OCI-LY3 (cell line): ENCODE measurements around the gene IMMT.

Experiments used
- EZH2phosphoT487 ChIP-seq: fragments of 200-600 bp; shearing (Covaris generic); IDR thresholded peaks from 2 replicates; pipeline ENCODE4 v1.6.1; 2018; ENCODE audit warnings: antibody characterized with exemption, mixed run types, low read depth
- TF ChIP-seq, protein P1 (sequence below): fragments of 200-600, 300-600 bp; sonication (generic); IDR thresholded peaks from 2 replicates; pipeline ENCODE4 v1.5.1; 2014; ENCODE audit warnings: antibody characterized with exemption, low read length, low read depth

DNA sequence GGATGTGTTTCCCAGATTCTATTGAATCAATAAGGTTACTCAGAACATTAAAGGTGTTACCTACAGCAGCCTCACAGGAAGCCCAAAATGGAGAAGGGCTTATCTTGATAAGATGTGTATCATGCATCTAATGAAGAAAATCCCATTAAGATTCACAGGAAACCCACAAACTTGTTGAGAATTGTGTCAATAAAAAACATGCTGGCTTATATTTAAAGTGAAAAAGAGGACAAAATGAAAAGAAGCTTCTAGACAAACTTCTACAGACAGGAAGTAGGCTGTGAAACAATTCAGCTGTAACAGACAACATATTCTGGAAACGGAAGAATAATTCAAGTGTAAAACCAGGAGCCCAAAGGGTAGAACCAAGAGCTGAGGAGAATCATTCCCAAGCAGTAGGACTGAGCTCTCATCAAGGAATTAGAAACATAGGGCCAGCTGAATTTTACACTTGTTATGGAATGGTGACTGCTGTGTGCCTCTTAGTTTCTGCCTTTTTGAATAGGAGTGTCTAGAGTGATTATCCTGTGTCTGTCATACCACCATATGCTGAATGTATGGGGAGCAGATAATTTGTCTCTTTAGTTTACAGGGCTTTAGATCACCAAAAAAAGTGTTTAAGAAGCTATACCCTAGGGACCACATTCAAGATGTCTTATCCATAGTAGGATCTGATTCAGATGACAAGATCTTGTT, 9.6 kb downstream of the IMMT start:
- TF ChIP-seq, protein P1, sequence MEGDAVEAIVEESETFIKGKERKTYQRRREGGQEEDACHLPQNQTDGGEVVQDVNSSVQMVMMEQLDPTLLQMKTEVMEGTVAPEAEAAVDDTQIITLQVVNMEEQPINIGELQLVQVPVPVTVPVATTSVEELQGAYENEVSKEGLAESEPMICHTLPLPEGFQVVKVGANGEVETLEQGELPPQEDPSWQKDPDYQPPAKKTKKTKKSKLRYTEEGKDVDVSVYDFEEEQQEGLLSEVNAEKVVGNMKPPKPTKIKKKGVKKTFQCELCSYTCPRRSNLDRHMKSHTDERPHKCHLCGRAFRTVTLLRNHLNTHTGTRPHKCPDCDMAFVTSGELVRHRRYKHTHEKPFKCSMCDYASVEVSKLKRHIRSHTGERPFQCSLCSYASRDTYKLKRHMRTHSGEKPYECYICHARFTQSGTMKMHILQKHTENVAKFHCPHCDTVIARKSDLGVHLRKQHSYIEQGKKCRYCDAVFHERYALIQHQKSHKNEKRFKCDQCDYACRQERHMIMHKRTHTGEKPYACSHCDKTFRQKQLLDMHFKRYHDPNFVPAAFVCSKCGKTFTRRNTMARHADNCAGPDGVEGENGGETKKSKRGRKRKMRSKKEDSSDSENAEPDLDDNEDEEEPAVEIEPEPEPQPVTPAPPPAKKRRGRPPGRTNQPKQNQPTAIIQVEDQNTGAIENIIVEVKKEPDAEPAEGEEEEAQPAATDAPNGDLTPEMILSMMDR = no peak
- no peak for TF ChIP-seq EZH2phosphoT487
